ENCODE results near the gene EEPD1.

DNA sequence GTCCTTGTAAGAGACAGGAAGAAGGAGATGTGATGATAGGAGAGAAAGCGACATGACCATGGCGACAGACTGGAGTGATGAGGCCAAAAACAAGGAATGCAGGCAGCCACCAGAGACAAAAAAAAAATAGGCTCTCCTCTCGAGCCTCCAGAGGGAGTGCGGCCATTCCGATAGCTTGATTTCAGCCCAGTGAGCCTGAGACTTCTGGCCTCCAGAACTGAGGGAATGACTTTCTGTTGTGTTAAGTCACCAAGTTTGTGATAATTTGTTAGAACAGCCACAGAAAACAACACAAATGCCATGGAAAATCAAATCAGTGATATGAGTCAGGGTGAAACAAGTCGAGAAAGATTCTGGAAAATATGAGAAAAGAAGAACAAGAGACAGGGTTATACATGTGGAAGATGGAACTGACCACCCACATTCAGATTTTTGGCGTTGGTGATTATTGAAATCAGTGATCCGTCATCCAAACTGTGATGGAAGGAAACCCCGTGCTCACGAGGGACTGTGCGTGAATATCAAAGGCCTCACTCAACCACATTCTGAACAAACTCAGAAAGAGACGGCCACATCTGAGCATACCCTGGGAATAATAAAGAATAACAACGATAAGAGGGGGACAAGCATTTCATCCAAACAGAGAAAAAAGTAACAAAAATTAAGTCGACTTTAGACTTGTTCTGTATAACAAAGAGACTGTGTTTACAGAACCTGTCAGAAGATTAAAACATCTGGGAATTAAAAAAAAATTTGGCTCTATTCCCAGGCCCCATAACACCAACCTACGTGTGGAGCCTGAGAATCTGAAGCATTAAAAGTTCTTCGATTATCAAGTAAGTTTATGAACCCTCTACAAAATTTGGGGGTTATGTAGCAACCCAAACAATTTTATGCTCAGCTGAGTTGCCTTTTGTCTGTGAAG, 72.1 kb downstream of the EEPD1 start:
- no peak for TF ChIP-seq POLR2A (IDR thresholded peaks at IDR 0.05)
- TF ChIP-seq, protein P1, sequence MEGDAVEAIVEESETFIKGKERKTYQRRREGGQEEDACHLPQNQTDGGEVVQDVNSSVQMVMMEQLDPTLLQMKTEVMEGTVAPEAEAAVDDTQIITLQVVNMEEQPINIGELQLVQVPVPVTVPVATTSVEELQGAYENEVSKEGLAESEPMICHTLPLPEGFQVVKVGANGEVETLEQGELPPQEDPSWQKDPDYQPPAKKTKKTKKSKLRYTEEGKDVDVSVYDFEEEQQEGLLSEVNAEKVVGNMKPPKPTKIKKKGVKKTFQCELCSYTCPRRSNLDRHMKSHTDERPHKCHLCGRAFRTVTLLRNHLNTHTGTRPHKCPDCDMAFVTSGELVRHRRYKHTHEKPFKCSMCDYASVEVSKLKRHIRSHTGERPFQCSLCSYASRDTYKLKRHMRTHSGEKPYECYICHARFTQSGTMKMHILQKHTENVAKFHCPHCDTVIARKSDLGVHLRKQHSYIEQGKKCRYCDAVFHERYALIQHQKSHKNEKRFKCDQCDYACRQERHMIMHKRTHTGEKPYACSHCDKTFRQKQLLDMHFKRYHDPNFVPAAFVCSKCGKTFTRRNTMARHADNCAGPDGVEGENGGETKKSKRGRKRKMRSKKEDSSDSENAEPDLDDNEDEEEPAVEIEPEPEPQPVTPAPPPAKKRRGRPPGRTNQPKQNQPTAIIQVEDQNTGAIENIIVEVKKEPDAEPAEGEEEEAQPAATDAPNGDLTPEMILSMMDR (IDR thresholded peaks at IDR 0.05), result no peak
